Duodenal mucosa (tissue), 2 donors: ENCODE measurements around the gene PHKG1.
A peak's percentile ranks its signal among the peaks of the same experiment; 100 is the strongest.
"Not testable (repeated sequence)": the region's sequence is repeated elsewhere in the genome, so short reads cannot be mapped to it uniquely, and the experiment has no call there.

Source experiments
- H3K27ac ChIP-seq: one replicate; pipeline ENCODE4 v1.7.0; 2013; ENCODE audit warnings: low read depth, low read length
- H3K27me3 ChIP-seq, 2 donors: one replicate each; pipeline ENCODE4 v1.7.0; 2013; ENCODE audit warnings: low read length in 2 of 2, control low read depth in 1 of 2; ENCODE audit not compliant: insufficient read depth in 2 of 2, control insufficient read depth in 1 of 2
- H3K36me3 ChIP-seq, 2 donors: one replicate each; pipeline ENCODE4 v1.7.0; 2013; ENCODE audit warnings: low read length in 2 of 2, control low read depth in 1 of 2; ENCODE audit not compliant: insufficient read depth in 2 of 2, control insufficient read depth in 1 of 2
- H3K4me1 ChIP-seq, 2 donors: one replicate each; pipeline ENCODE4 v1.7.0; 2013; ENCODE audit warnings: low read length in 2 of 2, control low read depth in 1 of 2; ENCODE audit not compliant: insufficient read depth in 2 of 2, control insufficient read depth in 1 of 2
- H3K4me3 ChIP-seq, 2 donors: one replicate each; pipeline ENCODE4 v1.7.0; 2013; ENCODE audit warnings: low read length in 2 of 2, low read depth in 1 of 2
- H3K9ac ChIP-seq, 2 donors: one replicate each; pipeline ENCODE4 v1.7.0; 2013; ENCODE audit warnings: low read length in 2 of 2, low read depth in 1 of 2
- H3K9me3 ChIP-seq, 2 donors: one replicate each; pipeline ENCODE4 v1.7.0; 2013; ENCODE audit warnings: low read length in 2 of 2, control low read depth in 1 of 2; ENCODE audit not compliant: control insufficient read depth in 1 of 2

Gene PHKG1

DNA sequence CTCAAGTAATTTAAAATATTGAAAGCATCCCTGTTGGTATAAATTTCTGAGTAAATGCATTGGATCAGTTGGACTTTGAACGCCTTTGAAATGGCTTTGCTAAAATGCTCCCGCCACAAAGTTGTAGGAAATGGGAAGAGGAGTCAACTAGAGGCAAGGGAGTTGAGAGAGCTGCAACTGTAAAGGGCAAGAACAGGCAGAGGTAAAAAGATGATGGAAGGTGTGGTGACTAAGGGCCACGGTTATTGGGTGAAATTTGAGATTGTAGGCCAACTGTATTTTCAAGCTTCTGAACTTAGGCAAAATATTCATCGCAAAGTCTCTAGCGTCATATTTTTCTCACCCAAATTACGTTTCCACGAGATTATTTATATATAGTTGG is 29.3 kb downstream of the PHKG1 start:
- H3K9me3 ChIP-seq, result no peaks in the 10 kb centered on the region
- peaks cover 6 to 17% of the 10 kb centered on the region in 2 donors for H3K4me1 ChIP-seq
- peak overlapping the region; percentile 92 for H3K27ac ChIP-seq
- no peaks in the 10 kb centered on the region for H3K27me3 ChIP-seq
- H3K4me3 ChIP-seq, result peak overlapping the region; percentile 96 to 97
- peaks cover 10 to 47% of the 10 kb centered on the region in 2 donors for H3K36me3 ChIP-seq
- peak overlapping the region; percentile 75 to 97 for H3K9ac ChIP-seq

DNA sequence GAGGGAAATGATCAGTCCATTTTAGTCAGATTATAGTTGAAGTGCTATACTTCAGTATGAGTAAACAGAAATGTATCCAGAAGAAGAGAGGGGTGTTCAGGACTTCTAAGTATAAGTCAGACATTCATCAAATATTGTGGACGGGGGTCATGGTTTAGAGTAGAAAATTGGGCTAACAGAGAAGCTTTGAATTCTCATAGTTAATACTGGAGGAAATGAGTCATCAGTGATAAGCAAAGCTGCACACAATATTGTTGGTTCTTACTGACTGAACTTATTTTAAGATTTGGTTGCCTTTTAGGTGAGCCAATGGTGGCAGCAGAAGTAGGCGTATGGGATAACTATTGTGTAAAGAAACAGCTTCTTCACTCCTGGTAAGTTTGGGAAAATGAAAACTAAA is 30.4 kb downstream of the PHKG1 start:
- no peak overlapping the region for H3K9ac ChIP-seq
- H3K4me1 ChIP-seq, result peaks cover 6 to 17% of the 10 kb centered on the region in 2 donors
- no peaks in the 10 kb centered on the region for H3K27me3 ChIP-seq
- H3K4me3 ChIP-seq, result no peak overlapping the region
- H3K9me3 ChIP-seq, result no peaks in the 10 kb centered on the region
- H3K27ac ChIP-seq, result no peak overlapping the region
- peaks cover 10 to 58% of the 10 kb centered on the region in 2 donors for H3K36me3 ChIP-seq

DNA sequence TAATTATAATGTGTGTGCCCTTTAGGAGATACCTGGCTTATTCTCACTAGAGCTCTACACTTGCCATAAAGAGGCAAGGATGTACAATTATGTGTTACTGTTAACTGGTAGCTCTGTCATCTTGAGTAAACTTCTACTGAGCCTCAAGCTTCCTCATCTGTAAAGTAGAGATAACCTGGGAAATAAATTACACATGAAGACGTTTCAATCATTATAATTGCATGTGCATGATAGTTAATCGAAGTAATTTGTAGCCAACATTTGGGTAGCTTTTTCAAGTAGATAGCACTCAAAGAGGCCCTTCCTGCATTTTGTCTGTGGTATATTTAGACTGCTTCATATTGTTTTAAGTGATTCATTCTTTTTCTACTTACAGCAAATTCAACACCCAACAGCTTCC is 38.8 kb downstream of the PHKG1 start:
- Histone ChIP-seq H3K9ac (no peak overlapping the region), H3K27ac (no peak overlapping the region), H3K4me3 (no peak overlapping the region), H3K36me3 (peaks cover 21 to 55% of the 10 kb centered on the region in 2 donors), H3K9me3 (no peaks in the 10 kb centered on the region), H3K27me3 (no peaks in the 10 kb centered on the region), H3K4me1 (peaks cover 14 to 25% of the 10 kb centered on the region in 2 donors)

DNA sequence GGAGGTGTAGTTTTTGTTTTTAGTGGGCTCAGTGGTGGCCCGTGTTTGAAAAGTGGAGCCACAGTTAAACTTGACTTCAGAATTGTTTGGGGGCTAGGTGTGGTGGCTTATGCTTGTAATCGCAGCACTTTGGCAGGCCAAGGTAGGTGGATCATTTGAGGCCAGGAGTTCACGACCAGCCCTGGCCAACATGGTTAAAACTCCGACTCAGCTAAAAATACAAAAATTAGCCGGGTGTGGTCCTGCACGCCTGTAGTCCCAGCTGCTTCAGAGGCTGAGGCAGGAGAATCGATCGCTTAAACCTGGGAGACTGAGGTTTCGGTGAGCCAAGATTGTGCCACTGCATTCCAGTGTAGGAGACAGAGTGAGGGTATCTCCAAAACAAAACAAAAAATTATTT is 39.4 kb downstream of the PHKG1 start:
- H3K4me3 ChIP-seq, result peak overlapping the region in 1 of 2 donors; percentile 13
- peaks cover 14 to 25% of the 10 kb centered on the region in 2 donors for H3K4me1 ChIP-seq
- H3K9me3 ChIP-seq, result no peaks in the 10 kb centered on the region
- no peak overlapping the region for H3K9ac ChIP-seq
- H3K27me3 ChIP-seq, result no peaks in the 10 kb centered on the region
- no peak overlapping the region for H3K27ac ChIP-seq
- peaks cover 21 to 49% of the 10 kb centered on the region in 2 donors for H3K36me3 ChIP-seq

DNA sequence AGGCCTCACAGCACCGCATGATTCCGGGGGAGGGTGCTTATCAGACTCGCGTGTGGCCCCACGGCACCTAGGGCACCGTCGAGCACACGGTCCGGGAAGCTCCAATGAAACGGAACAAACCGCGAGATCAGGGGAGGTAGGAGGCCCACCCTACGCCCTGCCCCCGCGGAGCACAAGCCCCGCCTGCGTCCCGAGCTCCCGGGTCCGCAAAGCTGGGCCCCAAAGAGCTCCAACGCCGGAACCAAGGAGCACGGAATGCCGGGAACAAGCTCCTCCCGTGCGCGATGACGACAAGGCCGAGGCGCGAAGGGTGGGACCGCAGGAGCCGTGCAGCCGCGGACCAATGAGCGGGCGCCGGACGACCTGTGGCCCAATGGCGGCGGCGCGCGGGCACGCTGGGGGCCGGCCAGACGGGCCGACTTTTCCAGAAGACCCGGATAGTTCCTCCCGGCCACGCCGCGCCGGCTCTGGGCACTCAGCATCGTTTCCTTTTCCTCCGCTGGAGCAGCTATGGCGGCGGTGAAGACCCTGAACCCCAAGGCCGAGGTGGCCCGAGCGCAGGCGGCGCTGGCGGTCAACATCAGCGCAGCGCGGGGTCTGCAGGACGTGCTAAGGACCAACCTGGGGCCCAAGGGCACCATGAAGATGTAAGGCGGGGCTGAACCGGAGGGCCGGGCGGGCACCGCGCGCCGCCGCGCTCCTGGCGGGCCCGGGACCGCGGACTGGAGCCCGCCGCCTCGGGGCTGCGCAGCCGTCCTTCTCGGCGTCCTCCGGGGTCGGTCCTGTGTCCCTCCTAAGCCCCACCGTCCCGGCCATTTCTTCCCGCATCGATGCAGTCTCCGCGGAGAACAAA is 41.2 kb downstream of the PHKG1 start, which contains the start of the genes CCT6A and PSPH:
CCT6A (plus strand) TSS at position 427 of the 853 bp plus-strand sequence; CDS start at position 511, 84 bp downstream.
PSPH (minus strand) TSS at position 106 of the 853 bp plus-strand sequence. CDS start 30,232 bp downstream, outside the sequence.
- no peaks in the 10 kb centered on the region for H3K27me3 ChIP-seq
- H3K27ac ChIP-seq, result peak within 1 kb of the TSS; percentile 94
- no peaks in the 10 kb centered on the region for H3K9me3 ChIP-seq
- peaks cover 16 to 34% of the 10 kb centered on the region in 2 donors for H3K36me3 ChIP-seq
- peak within 1 kb of the TSS; percentile 87 to 98 for H3K9ac ChIP-seq
- peak within 1 kb of the TSS; percentile 87 to 100 for H3K4me3 ChIP-seq
- peaks cover 14 to 31% of the 10 kb centered on the region in 2 donors for H3K4me1 ChIP-seq

DNA sequence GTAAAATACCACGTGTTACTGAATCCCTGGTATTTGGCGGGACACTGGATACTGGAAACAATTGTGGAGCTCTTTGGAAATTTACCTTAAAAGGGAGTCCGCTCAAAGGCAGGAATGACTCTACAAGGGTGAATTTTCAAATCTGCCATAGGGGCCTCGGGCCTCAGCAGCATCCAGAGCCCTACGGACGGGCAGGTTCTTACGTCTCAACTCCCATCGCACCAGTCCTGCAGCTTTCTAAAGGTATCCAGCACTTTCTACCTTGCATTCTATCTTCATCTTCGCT is 41.8 kb downstream of the PHKG1 start:
- Histone ChIP-seq H3K4me1 (peaks cover 14 to 33% of the 10 kb centered on the region in 2 donors), H3K9ac (peak overlapping the region; percentile 87 to 98), H3K36me3 (peaks cover 12 to 28% of the 10 kb centered on the region in 2 donors), H3K4me3 (peak overlapping the region; percentile 87 to 100), H3K9me3 (no peaks in the 10 kb centered on the region), H3K27me3 (no peaks in the 10 kb centered on the region), H3K27ac (peak overlapping the region; percentile 94)

DNA sequence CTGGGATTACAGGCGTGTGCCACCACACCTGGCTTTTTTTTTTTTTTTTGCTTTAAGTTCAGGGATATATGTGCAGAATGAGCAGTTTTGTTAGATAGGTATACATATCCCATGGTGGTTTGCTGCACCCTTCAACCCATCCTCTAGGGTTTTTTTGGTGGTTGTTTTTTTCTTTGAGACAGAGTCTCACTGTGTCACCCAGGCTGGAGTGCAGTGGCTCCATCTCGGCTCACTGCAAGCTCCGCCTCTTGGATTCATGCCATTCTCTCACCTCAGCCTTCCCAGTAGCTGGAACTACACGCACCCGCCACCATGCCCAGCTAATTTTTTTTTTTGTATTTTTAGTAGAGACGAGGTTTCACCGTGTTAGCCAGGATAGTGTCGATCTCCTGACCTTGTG is 44.0 kb downstream of the PHKG1 start:
- peaks cover 14 to 33% of the 10 kb centered on the region in 2 donors for H3K4me1 ChIP-seq
- not testable (repeated sequence) for H3K36me3 ChIP-seq, H3K9me3 ChIP-seq, H3K27me3 ChIP-seq, H3K4me3 ChIP-seq, H3K9ac ChIP-seq, H3K27ac ChIP-seq

DNA sequence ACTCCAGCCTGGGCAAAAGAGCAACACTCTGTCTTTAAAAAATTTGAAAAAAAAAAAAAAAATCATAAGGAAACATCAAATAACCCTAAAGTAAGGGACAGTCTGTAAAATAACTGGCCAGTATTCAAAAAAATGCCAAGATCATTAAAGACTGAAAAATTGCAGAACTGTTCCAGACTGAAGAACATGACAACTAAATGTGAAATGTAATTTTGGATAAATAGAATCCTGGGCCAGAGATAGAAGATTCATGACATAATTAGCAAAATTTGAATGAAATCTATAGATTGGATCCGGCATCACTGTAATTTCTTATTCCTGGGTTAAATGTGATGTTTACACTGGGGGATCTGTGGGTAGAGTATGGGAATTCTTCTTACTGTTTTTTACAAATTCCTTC is 44.5 kb downstream of the PHKG1 start:
- Histone ChIP-seq H3K9ac (no peak overlapping the region), H3K27ac (no peak overlapping the region), H3K4me3 (no peak overlapping the region), H3K9me3 (no peaks in the 10 kb centered on the region), H3K4me1 (peaks cover 11 to 28% of the 10 kb centered on the region in 2 donors), H3K27me3 (no peaks in the 10 kb centered on the region), H3K36me3 (peaks cover 2 to 3% of the 10 kb centered on the region in 2 donors)

DNA sequence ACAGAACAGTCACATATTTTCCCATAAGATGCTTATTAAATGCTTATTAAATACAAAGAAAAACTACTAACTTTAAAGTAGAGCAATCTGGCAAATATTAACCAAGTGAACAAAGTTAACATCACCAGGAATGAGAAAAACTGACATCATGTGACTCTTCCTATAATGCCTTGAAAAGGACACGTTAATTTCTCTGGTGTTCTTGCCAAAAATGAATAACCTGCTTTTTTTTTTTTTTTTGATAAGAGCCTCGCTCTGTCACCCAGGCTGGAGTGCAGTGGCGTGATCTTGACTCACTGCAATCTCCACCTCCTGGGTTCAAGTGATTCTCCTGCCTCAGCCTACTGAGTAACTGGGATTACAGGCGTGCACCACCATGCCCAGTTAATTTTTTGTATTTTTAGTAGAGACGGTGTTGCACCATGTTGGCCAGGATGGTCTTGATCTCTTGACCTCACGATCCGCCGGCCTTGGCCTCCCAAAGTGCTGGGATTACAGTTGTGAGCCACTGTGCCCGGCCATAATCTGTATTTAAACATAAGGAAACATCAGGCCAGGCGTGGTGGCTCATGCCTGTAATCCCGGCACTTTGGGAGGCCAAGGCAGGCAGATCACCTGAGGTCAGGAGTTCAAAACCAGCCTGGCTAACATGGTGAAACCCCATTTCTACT is 45.2 kb downstream of the PHKG1 start:
- H3K9ac ChIP-seq, H3K9me3 ChIP-seq, H3K4me3 ChIP-seq, H3K27ac ChIP-seq, H3K36me3 ChIP-seq, H3K27me3 ChIP-seq: not testable (repeated sequence)
- H3K4me1 ChIP-seq, result peaks cover 5 to 22% of the 10 kb centered on the region in 2 donors

DNA sequence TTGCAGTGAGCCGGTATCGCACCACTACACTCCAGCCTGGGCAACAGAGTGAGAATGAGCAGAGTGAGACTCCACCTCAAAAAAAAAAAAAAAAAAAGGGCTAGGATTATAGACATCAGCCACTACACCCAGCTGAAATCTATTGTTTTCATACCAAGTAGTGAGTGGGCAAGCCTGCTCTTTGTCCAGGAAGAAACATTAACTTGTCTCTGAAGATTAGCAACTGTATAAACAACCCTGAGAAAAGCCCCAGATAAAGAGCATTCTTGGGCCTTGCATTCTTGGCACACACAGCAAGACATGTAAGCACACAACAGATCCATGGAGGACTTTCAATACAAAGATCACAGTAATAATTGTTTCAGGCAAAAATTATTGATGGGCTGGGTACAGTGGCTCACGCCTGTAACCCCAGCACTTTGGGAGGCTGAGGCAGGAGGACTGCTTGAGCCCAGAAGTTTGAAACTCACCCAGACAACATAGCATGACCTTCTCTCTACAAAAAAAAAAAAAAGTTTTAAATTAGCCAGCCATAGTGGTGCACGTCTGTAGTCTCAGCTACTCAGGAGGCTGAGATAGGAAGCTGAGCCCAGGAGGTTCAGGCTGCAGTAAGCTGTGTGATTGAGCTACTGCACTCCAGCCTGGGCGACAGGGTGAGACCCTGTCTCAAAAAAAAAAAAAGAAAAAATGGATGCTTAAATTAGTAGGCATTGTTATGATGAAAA is 45.9 kb downstream of the PHKG1 start:
- Histone ChIP-seq H3K4me3 (no peak overlapping the region), H3K27me3 (no peaks in the 10 kb centered on the region), H3K27ac (peak overlapping the region; percentile 63), H3K9me3 (no peaks in the 10 kb centered on the region), H3K36me3 (no peaks in the 10 kb centered on the region), H3K9ac (no peak overlapping the region), H3K4me1 (peaks cover 0 to 17% of the 10 kb centered on the region in 2 donors)
